HG03432 (cell line): ENCODE results near the gene KRTAP20-1.

Source experiments
- ATAC-seq: cut with Tn5 transposase; IDR thresholded peaks from one replicate; pipeline ENCODE4 v1.9.1; 2021; ENCODE audit warnings: mild to moderate bottlenecking, moderate library complexity; ENCODE audit not compliant: unreplicated experiment

KRTAP20-1 gene

GRCh38 chr21:30642564-30642963 is 26.3 kb downstream of the KRTAP20-1 start, which contains the start of gene KRTAP20-3:
Gene KRTAP20-3, plus strand, starts transcription at chr21:30642864.
- ATAC-seq: no peak

GRCh38 chr21:30646904-30647414 is 30.7 kb downstream of the KRTAP20-1 start:
- no peak for ATAC-seq

- no peak for ATAC-seq
Measured at GRCh38 chr21:30652891-30653290, 36.7 kb downstream of the KRTAP20-1 start.
